ENCODE results near the gene ST6GALNAC4. TPM values are rescaled to one million over a fixed set of nuclear protein-coding genes. Genes with fewer than 3 reads are reported as not detected.

The ST6GALNAC4 gene
- total and polyA plus RNA-seq, 2 donors (not counting 1 experiment from before 2014, with no cell fraction given) = 80.5 to 199 TPM

DNA sequence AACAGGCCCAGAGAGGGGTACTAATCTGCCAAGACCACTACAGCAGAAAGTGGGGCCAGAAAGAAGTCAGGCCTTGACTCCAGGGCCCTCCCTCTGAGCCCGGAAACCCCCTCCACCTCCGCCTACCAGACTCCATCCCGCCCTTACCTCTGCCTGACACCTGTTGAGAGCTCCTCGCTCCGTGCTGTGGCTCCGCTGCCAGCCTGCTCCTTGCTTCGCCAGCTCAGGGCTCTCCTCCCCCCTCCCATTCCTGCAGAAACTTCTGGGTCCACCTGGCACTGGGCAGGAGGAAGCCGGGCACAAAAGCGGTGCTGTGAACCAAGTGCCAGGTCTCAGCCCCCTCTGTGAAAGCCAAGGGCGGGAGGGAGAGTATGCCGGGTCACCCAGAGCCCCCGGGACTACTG lies 11.1 kb downstream of the ST6GALNAC4 start:
- peak overlapping the region; percentile 92 for H3K4me3 Mint-ChIP-seq
- no peaks in the 10 kb centered on the region for H4K20me1 ChIP-seq (ENCODE audit: control insufficient read depth, insufficient read depth, low read length, poor library complexity, severe bottlenecking)
- no peaks in the 10 kb centered on the region for H3K27me3 ChIP-seq (replicated peaks in 1 of 4; ENCODE audit: control extremely low read depth in 1 of 4, control insufficient read depth in 3 of 4, insufficient read depth in 4 of 4, low read length in 3 of 4)
- DNase-seq (peak; percentile 80), ATAC-seq (ENCODE audit: low read depth) (peak; percentile 24)
- H3K4me3 ChIP-seq (ENCODE audit: control extremely low read depth in 1 of 5, extremely low read depth in 1 of 5, insufficient read depth in 1 of 5, low read depth in 2 of 5, low read length in 4 of 5) = peak overlapping the region in 4 of 5 experiments; percentile 27 to 63 (median 33)
- peak overlapping the region; percentile 96 to 100 for H3K27ac ChIP-seq (ENCODE audit: low read length in 2 of 2)
- H2AFZ ChIP-seq (ENCODE audit: insufficient read depth, low read depth, low read length, poor library complexity, severe bottlenecking) = peak overlapping the region; percentile 39
- peaks cover 60% of the 10 kb centered on the region for H3K4me1 Mint-ChIP-seq
- peaks cover 19% of the 10 kb centered on the region for H3K79me2 ChIP-seq (ENCODE audit: control insufficient read depth, insufficient read depth, low read length)
- peak overlapping the region; percentile 92 for H3K4me2 ChIP-seq (replicated peaks; ENCODE audit: low read depth, low read length, poor library complexity, severe bottlenecking)
- no peaks in the 10 kb centered on the region for H3K9me3 Mint-ChIP-seq (ENCODE audit: insufficient read depth)
- H3K36me3 ChIP-seq (replicated peaks in 1 of 2; ENCODE audit: control extremely low read depth in 1 of 2, control insufficient read depth in 1 of 2, extremely low read depth in 1 of 2, insufficient read depth in 2 of 2, low read length in 1 of 2) = peaks cover 0 to 29% of the 10 kb centered on the region in 2 experiments
- intact Hi-C loops (cut with micrococcal nuclease) = loop anchor here (1.0 to 2.0 kb wide), 2 partner anchors 12 to 43 kb away; partner anchors contain the start of gene ST6GALNAC4
- H3K27me3 Mint-ChIP-seq = no peaks in the 10 kb centered on the region
- WGBS (ENCODE audit: insufficient coverage) = 69% methylated on average over 12 of the region's 12 CpGs
- H3K9ac ChIP-seq (ENCODE audit: low read length) = peak overlapping the region; percentile 70
- POLR2A ChIA-PET = interaction anchor here (0.5 to 12.6 kb wide), 8 partner anchors 9 to 210 kb away, joined by 3 to 228 read pairs (median 4); partner anchors contain the start of gene ST6GALNAC4
- peaks cover 51 to 79% of the 10 kb centered on the region in 2 donors for H3K4me1 ChIP-seq (ENCODE audit: control insufficient read depth in 2 of 2, insufficient read depth in 2 of 2, low read length in 2 of 2)
- TF ChIP-seq EZH2 (IDR thresholded peaks at IDR 0.05; ENCODE audit: borderline replicate concordance, insufficient read depth, low read depth, low read length, poor library complexity, severe bottlenecking) = no peak
- no peak for TF ChIP-seq CTCF (IDR thresholded peaks at IDR 0.05)
- peak overlapping the region; percentile 100 for H3K27ac Mint-ChIP-seq
- CTCF ChIA-PET = interaction anchor here (0.8 to 5.8 kb wide), 5 partner anchors 11 to 171 kb away, joined by 3 to 81 read pairs (median 7); partner anchors contain the start of genes ST6GALNAC4 and TOR2A
- no peaks in the 10 kb centered on the region for H3K9me3 ChIP-seq (ENCODE audit: control extremely low read depth in 1 of 3, control insufficient read depth in 2 of 3, insufficient read depth in 1 of 3, low read length in 2 of 3)

Measured in B cell (primary cell).